GM18520 (cell line): ENCODE data around the gene PLCL2.
"Not testable (repeated sequence)": the region's sequence is repeated elsewhere in the genome, so short reads cannot be mapped to it uniquely, and the experiment has no call there.

Experiments used
- ATAC-seq: cut with Tn5 transposase; IDR thresholded peaks from one replicate; pipeline ENCODE4 v1.9.1; 2021; ENCODE audit not compliant: unreplicated experiment

Gene PLCL2

DNA sequence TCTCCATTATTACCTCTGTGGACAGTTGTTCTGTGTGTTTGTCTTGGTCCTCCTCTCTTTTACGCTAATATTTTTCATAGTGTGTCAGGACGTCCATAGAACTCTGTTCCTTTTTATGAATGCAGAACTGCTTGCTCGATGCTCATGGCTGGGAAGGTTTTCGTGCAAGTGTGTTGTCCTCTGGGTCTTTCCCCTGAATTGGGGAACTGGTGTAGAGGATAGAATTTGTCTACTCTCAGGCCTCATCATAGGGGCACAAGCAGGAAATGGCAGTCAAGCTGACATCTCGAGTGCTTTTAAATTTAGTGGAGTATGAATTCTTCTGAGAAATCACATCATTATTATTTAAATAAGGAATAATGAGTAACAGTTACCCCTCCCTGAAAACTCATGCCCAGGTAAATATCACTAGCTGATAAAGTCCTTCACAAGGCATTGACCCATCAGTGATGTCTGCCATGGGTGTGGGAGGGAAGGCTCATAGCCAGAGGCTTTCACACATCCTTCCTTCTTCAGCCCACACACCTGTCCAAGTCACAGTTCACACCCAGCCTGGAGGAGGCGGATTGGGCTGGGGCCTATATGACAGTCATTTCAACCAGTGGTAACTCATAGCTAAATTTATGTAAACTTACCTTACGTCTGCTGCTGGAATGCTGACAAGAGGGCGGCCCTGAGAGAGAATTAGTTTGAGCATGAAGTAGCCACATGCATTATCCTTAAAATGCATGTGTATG, 226.1 kb downstream of the PLCL2 start:
- ATAC-seq: no peak

DNA sequence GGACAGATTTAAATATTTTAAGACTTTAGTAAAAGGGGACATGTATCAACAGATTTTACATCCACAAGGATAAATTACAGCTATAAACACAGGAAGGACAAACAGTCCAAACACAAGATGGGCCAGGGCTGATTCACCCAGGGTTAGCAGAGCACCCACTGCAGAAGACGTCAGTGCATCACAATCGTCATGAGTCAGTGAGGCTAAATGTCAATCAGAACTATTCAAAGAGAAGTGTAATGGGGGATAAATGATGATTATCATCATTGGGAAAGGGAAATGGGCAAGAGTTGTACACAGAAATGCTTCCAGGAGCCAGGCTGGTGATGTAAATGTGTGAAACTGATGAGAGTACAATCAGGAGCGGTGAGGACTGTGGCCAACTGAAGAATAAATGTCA, 226.8 kb downstream of the PLCL2 start:
- ATAC-seq: no peak

DNA sequence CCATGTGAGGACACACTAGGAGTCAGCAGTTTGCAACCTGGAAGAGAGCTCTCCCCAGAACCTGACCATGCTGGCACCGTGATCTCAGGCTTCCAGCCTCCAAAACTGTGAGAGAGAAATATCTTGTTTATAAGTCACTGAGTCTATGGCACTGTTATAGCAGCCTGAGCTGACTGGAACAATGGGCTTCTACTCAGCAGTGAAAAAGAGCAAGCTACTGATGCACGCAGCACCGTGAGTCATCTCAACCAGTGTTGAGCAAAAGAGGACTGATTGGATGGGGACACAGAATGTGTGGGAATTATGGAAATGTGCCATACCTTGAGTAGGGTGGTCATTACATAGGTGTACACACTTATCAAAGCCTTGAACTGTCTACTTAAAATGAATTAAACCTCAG, 230.4 kb downstream of the PLCL2 start:
- ATAC-seq: no peak

DNA sequence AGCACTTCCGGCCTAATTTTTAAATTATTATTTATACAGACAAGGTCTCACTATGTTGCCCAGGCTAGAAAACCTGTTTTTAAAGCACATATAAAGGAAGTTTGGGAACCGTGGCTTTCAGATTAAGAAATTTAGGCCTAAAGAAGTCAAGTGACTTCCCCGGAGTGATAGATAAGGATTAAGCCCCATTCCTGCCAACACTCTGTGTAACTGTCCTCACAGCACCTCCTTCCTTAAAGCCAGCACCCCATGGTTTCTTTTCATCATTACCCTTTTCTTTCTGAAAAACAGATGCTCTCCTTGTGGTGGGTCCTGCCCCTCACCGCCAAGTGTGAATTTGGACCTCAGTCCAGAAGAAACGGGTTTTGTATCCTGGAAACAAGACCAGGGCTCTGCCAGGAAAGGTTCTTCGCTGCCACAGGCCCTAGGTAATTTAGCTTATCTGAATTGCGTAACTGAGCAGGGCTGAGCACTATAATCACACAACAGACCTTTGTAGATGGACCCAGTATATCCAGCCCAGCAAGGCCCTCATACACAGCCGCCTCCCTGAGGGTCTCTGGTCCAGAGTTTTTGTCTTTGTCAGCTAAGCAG, 231.3 kb downstream of the PLCL2 start:
- ATAC-seq: no peak

DNA sequence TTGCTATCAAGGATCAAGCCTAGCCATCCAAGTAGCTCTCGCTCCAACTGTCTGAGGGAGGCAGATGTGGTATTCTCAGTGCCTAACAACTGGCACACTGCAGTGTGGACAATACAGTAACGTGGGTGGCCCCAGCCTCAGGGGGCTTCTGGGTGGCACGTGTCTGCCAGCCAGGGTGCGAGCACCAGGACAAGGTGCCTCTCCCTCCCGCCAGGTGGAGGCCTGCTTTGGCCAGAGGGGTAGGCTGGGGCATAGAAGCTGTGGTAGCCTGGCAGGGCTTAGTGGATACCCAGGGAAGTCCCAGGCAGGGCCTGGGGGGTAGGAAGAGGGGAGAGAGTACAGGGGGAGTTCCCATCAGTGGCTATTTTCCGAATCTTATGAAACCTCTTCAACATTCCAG, 234.0 kb downstream of the PLCL2 start:
- no peak for ATAC-seq

DNA sequence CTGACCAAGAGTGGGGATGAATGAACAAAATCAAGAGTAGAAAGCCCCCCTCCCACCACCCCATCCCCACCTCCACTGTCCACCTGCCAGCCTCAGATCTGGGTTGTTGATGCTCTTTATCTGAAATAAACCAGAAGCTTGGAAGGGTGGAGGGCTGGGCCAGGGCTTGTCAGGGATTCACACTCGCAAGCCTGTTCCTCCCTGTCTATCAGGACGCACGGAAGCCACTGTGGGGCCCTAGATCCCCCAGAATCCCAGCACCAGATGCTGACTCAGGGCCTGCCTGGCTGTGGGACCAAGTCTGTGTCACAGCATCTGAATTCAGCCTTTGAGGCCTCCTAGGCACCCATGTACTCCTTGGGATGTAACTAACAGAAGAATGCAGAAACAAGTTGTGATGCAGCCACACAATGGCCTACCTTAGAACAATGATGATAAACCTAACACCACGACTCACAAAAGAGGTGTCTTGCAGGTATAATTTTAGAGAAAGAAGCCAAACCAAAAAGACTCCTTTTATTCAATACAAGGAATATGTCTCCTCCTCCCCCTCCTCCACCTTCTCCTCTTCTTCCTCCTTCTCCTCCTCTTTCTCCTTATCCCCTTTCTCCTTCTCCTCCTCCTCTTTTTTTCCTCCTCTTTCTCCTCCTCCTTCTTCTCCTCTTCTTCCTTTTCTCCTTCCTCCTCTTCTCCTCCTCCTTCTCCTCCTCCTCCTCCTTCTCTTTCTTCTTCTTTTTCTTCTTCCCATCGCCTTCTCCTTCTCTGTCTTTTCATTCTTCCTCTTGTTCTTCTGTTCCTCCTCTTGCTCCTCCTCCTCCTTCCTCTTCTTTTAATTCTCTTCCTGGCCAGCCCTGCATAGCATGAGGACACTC, 234.7 kb downstream of the PLCL2 start:
- ATAC-seq: no peak

DNA sequence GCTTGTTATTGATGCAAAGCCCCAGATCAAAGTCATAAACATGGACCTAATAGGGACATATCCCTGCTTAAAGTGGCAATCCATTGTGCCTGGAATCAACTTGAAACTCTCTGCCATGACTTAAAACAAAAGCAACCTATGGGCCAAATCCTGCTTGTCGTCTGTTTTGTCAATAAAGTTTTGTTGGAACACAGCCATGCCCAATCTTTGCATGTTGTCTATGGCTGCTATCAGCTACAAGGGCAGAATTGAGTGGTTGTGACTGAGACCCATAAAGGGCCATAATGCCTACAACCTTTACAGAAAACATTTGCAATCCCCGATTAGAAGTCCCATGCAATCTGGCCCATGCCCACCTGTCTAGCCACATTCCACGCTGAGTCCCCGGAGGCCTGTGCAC, 235.4 kb downstream of the PLCL2 start:
- no peak for ATAC-seq

DNA sequence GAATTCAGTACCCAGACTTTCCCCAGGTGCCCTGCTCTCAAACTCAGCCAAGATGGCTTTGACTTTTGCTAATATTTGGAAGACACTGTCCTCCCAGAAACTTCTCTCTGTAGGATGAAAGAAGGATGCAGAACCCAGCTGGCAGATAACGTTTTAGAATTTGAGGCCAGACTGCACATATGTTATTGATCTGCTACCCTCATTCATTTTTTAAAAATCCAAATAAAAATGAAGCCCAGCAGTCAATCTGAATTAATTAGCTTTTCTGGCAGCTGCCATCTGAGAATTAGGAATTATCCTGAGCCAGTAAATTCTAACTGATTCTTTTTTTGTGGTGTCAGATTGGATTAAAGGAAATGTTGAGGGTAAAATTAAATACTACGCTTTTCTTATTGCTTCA, 236.6 kb downstream of the PLCL2 start:
- no peak for ATAC-seq

DNA sequence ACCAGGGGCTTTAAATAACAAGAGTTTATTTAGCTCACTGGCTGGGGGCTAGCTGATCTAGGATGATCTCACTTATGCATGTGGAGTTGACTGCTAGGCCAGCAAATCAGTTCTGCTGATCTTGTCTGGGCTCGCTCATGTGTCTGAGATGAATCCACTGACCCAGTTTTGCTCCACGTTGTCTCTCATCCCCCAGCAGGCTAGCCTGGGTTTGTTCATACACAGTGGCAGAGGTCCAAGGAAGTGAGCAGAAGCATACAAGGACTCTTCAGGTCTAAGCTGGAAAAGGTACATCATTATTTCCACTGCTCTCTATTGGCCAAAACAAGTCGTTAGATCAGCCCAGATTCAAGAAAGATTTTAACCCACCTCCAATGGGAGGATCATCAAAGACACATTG, 238.0 kb downstream of the PLCL2 start:
- no peak for ATAC-seq

DNA sequence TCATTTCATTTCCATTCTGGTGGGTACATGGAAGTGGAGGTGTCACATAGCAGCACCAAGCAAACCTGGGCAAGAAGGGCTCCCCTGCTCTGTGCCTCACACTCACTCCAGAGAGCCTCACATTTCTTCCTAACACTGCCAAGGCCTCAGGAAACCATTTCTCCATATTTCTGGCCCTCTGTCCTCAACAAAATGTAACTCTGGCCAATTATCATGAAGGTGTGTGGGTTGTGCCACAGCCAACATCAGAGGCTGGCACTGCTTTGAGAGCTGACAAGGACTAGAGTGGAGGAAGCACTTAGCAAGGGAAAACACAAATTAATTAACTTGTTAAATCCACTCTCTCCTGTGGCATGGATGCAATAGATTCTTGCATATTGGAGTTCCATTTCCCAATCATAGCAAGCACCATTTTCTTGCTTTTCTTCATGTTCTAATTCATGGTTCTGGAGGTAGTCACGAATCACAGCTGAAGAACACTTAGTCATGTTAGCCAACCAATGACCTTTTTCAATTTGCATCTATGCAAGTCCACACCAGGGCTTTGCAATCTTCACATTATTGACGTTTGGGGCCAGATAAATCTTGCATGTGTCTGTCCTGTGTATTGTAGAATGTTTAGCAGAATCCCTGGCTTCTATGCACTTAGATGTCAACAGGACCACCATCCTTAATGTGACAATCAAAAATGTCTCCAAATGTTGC, 241.1 kb downstream of the PLCL2 start:
- no peak for ATAC-seq

DNA sequence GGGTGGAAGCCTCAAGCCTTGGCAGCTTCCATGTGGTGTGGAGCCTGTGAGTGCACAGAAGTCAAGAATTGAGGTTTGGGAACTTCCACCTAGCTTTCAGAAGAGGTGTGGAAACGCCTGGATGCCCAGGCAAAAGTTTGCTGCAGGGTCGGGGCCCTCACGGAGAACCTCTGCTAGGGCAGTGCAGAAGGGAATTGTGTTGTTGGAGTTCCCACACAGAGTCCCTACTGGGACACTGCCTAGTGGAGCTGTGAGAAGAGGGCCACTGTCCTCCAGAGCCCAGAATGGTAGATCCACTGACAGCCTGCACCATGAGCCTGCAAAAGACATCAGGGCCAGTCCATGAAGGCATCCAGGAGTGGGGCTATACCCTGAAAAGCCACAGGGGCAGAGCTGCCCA, 243.9 kb downstream of the PLCL2 start:
- not testable (repeated sequence) for ATAC-seq

DNA sequence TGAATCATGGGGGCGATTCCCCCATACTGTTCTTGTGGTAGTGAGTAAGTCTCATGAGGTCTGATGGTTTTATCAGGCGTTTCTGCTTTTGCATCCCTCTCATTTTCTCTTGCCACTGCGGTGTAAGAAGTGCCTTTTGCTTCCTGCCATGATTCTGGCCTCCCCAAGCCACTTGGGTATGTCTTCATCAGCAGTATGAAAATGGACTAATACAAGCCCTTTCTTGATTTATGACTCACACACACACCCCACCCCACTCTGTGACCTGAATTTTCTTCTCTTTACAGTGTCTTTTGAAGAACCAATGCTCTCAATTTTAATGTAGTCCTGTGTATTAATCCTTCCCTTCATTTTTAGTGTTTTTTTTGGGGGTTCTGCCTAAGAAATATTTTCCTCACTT, 244.8 kb downstream of the PLCL2 start:
- ATAC-seq: no peak

DNA sequence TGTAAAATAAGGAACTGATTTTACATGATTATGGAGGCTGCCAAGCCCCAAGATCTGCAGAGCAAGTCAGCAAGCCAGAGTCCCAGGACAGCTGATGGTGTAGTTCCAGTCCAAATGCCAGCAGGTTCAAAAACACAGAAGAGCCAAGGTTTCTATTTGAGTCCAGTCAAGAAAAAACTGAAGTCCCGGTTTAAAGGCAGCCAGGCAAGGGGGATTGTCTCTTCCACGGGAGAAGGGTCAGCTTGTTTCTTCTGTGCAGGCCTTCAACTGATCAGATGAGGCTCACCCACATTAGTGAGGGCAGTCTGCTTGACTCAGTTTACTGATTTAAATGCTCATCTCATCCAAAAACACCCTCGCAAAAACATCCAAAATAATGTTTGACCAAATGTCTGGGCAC, 246.2 kb downstream of the PLCL2 start:
- no peak for ATAC-seq

DNA sequence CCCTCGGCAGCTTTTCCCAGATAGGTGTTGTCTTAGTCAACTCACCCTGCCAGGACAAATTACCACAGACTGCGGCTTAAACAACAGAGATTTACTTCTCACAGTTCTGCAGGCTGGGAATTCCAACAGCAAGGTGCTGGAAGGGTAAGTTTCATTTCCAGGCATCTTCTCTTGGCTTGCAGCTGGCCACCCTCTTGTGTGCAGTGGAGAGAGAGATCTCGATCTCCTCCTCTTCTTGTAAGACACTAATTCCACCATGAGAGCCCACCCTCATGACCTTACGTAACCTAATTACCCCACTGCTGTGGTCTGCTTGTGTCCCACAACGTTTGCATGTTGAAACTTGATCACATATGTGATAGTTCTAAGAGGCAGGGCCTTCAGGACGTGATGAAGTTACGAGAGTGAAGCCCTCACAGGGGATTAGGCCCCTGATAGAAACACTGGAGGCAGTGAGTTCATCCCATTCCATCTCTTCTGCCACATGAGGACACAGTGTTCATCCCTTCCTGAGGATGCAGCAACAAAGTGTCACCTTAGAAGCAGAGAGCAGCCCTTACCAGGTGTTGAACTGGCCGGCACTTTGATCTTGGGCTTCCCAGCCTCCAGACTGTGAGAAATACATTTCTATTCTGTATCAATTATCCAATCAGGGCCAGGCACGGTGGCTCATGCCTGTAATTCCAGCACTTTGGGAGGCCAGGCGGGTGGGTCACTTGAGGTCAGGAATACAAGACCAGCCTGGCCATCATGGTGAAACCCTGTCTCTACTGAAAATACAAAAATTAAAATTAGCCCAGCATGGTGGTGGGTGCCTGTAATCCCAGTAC, 247.7 kb downstream of the PLCL2 start:
- no peak for ATAC-seq

DNA sequence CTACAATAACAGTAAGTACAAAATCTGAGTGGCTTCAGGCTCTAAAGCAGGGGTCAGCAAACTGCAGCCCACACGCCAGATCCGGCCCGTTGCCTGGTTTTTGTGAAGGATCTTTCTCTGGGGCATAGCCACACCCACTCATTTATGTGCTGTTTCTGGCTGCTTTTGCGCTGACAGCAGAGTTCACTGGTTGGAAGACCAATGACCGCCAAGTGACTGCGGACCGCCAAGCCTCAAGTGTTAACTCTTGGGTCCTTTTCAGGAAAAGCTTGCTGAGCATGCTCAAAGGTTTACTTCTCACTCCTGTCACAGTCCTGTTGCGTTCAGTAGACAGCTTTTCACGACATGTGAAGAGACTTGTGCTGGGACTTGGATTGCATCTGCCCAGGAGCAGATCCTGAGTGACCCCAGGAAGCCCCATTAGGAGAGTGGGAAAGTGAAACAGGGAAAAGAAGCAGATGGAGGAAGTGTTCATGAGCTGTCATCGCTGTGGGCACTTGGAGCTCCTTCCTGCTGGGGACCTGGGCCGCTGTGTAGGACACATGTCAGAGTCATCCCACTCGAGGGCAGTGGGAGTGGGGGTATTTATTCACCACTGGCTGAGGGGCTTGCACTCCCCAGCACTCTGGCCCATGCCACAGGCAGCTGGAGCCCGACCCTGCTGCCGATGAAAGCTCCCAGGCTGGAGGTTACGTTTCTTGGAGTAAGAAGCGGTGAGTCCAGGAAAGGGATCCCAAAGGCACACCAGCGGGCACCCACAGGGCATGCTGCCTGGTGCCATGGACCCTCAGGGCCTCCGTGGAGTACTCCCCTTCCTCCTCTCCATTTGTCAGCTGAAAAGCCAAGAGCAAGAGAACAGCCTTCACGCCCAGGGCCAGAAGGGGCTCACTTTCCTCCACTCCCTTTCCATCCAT, 249.1 kb downstream of the PLCL2 start:
- no peak for ATAC-seq

DNA sequence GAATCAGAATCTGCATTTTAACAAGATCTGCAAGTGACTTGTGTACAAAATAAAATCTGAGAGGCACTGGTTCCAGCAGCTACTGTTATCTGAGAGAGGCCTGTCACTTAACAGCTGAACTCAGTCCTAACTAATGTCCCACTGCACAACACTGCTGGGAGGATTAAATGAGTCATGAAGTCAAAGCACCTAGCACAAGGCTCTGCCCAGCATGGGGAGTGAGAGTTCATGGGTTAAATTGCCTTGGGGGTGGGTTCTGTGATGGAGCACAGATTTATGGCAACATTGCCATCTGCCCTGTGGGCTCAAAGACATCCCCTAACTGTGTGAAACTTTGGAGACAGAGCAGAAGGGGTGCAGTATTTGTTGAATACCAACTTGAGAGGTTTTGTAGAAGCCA, 250.9 kb downstream of the PLCL2 start:
- no peak for ATAC-seq

DNA sequence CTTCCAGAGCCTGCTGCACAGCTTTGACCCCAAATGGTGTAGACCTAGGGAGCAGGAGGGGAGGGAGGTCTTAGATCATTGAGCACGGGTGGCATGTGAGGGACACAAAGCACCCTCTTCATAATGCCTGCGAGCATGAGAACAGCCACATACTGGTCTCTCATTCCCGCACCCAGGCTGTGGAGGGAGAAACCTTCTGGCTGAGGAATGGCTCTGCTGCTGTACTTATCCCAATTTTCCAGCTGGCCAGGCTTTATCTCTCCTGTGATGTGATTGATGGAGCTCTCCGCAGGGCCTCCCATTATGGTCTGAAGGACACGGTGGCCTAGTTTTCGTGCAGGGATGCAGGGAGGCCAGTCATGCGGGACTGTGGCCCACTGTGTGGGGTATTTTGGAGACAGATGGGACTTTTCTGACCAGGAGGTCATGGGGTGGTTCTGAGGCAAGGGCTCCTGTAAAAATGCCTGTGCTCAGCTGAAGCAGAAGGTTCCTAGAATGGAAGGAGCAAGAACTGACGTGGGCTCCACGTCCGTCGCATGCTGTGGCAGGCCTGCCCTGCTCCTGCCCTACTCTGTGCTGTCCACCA, 251.5 kb downstream of the PLCL2 start:
- ATAC-seq: no peak

DNA sequence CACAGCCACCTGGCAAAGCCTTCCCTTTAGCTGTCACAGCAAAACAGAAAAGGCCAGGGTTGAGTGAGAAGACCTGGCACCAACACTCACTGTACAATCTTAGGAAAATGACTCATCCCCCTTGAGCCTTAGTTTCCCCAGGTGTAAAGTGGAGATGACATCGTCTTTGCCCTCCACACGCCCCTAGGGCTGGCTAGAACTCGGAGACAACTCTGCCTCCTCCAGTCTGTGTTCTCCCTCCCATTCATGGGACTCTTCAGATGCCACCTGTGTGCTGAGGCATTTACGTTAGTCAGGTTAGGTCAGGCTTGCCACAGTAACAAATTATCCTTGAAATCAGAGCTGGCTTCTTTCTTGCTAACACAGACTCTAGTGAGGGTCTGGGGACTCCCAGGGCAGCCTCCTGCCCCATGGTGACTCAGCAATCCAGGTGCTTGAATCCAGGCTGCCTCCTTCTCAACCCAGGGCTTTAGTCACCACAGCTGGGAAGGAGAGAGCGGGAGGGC, 252.6 kb downstream of the PLCL2 start:
- ATAC-seq: no peak
